HepG2 (cell line): ENCODE measurements around the gene SLC15A3. TPM values are rescaled to one million over a fixed set of nuclear protein-coding genes. Genes with fewer than 3 reads are reported as not detected.

Source experiments
- AFF4 ChIP-seq: sonication (generic); formaldehyde crosslinking; IDR thresholded peaks from 2 replicates; pipeline ENCODE4 v1.4.0; 2020; ENCODE audit warnings: missing genetic modification reagents
- ATF1 ChIP-seq: IDR thresholded peaks from 2 replicates; pipeline ENCODE4 v1.6.1; 2016; ENCODE audit warnings: mild to moderate bottlenecking, control low read depth
- CHD4 ChIP-seq: fragments of 200-600 bp; sonication (generic); IDR thresholded peaks from 2 replicates; pipeline ENCODE4 v1.7.0; 2017; ENCODE audit warnings: mild to moderate bottlenecking, low read length, borderline replicate concordance
- DMTF1 ChIP-seq: sonication (generic); formaldehyde crosslinking; IDR thresholded peaks from 2 replicates; pipeline ENCODE4 v1.4.0; 2020; ENCODE audit warnings: mild to moderate bottlenecking, missing genetic modification reagents
- HMGXB4 ChIP-seq, 2 experiments: sonication (generic) in 1 of 2; formaldehyde crosslinking in 1 of 2; IDR thresholded peaks; 2 replicates each; pipeline versions ENCODE4 v1.4.0 to v1.6.1; 2018 to 2020; ENCODE audit warnings: missing genetic modification reagents in 2 of 2, borderline replicate concordance in 1 of 2, low read depth in 1 of 2, mild to moderate bottlenecking in 1 of 2, missing biosample characterization in 1 of 2
- KAT7 ChIP-seq: IDR thresholded peaks from 2 replicates; pipeline ENCODE4 v1.6.1; 2018; ENCODE audit warnings: borderline replicate concordance, missing compliant biosample characterization
- MIER3 ChIP-seq: IDR thresholded peaks from 2 replicates; pipeline ENCODE4 v1.6.1; 2016; ENCODE audit warnings: missing compliant biosample characterization, borderline replicate concordance
- NFIC ChIP-seq: IDR thresholded peaks from 2 replicates; pipeline ENCODE4 v1.6.1; 2012; ENCODE audit warnings: mild to moderate bottlenecking, low read length, inconsistent platforms
- PRPF4 ChIP-seq: fragments of 200-400 bp; formaldehyde crosslinking; IDR thresholded peaks from 2 replicates; pipeline ENCODE4 v1.6.1; 2016; ENCODE audit warnings: low read length, low read depth; ENCODE audit not compliant: poor library complexity, severe bottlenecking
- RARA ChIP-seq: IDR thresholded peaks from 2 replicates; pipeline ENCODE4 v1.6.1; 2016; ENCODE audit warnings: missing genetic modification reagents, missing compliant biosample characterization
- TIGD3 ChIP-seq: sonication (generic); formaldehyde crosslinking; IDR thresholded peaks from 2 replicates; pipeline ENCODE4 v1.5.1; 2020; ENCODE audit warnings: mild to moderate bottlenecking, missing genetic modification reagents, borderline replicate concordance
- ZNF253 ChIP-seq: sonication (generic); formaldehyde crosslinking; IDR thresholded peaks from 2 replicates; pipeline ENCODE4 v1.8.0; 2022; ENCODE audit warnings: mild to moderate bottlenecking, missing genetic modification reagents, borderline replicate concordance
- ZNF317 ChIP-seq: sonication (generic); formaldehyde crosslinking; IDR thresholded peaks from 2 replicates; pipeline ENCODE4 v1.5.0; 2020; ENCODE audit warnings: mild to moderate bottlenecking, missing genetic modification reagents
- ZNF343 ChIP-seq: sonication (generic); formaldehyde crosslinking; IDR thresholded peaks from 2 replicates; pipeline ENCODE4 v1.4.0; 2020; ENCODE audit warnings: mild to moderate bottlenecking, missing genetic modification reagents
- polyA plus RNA-seq, 8 experiments: library from polyadenylated mRNA; depleted of rRNA in 3 of 8; stranded (reverse) in 7 of 8; unstranded in 1 of 8; fragments of >200 nt; fragmentation: Illumina TruSeq in 4 of 8; extraction: Trizol in 4 of 8; gene quantifications; 2 replicates each; pipeline versions ENCODE4 v1.2.1 to v1.2.3, GENCODE V29; 2011 to 2016; ENCODE audit warnings: low read depth in 4 of 8, missing spikeins in 1 of 8, mixed read lengths in 1 of 8; ENCODE audit not compliant: insufficient read depth in 1 of 8
- total RNA-seq, 5 experiments: library from RNA; depleted of rRNA; stranded (reverse); fragments of >200 nt; fragmentation: Illumina TruSeq; extraction: Trizol; gene quantifications; 2 replicates each; pipeline ENCODE4 v1.2.3, GENCODE V29; 2016; ENCODE audit warnings: low read depth in 1 of 5

The SLC15A3 gene
- total and polyA plus RNA-seq, 2 of the 13 experiments (the other 11 are each of a cell fraction or from before 2014, with no cell fraction given), result 0.45 to 0.77 TPM

- TF ChIP-seq AFF4 (CRISPR knock-in tag), result no peak
- no peak for TF ChIP-seq CHD4
- TF ChIP-seq ZNF317, result no peak
- no peak for TF ChIP-seq DMTF1
- no peak for TF ChIP-seq ATF1 (CRISPR knock-in tag)
- no peak for TF ChIP-seq PRPF4
- TF ChIP-seq HMGXB4 (CRISPR knock-in tag; IDR thresholded peaks at IDR 0.05; ENCODE audit: borderline replicate concordance in 1 of 2, low read depth in 1 of 2), result peak; percentile 33 to 40; a peak in 2 of 4 replicates
- peak; percentile 35 for TF ChIP-seq RARA (CRISPR knock-in tag)
- TF ChIP-seq ZNF343 (CRISPR knock-in tag), result no peak
- no peak for TF ChIP-seq NFIC
- no peak for TF ChIP-seq ZNF253 (CRISPR knock-in tag)
- TF ChIP-seq TIGD3 (CRISPR knock-in tag), result no peak
- no peak for TF ChIP-seq KAT7 (CRISPR knock-in tag)
- no peak for TF ChIP-seq MIER3
Measured at GRCh38 chr11:60924110-60924905, 27.7 kb downstream of the SLC15A3 start, which contains the start of gene TMEM132A (continued).
